Skeletal muscle satellite cell (primary cell): ENCODE data around the gene C2orf76.

Experiments used
- H3K27me3 ChIP-seq: 2 replicates; pipeline ENCODE4 v1.7.0; 2013; ENCODE audit warnings: low read length; ENCODE audit not compliant: control insufficient read depth, insufficient read depth
- H3K36me3 ChIP-seq: 2 replicates; pipeline ENCODE4 v1.7.0; 2013; ENCODE audit warnings: mild to moderate bottlenecking, control low read depth, low read length; ENCODE audit not compliant: insufficient read depth
- H3K4me1 ChIP-seq: 2 replicates; pipeline ENCODE4 v1.7.0; 2013; ENCODE audit warnings: low read length; ENCODE audit not compliant: control insufficient read depth, insufficient read depth
- H3K4me2 ChIP-seq: 2 replicates; pipeline ENCODE4 v1.7.0; 2013; ENCODE audit warnings: mild to moderate bottlenecking, low read length
- H3K4me3 ChIP-seq: 2 replicates; pipeline ENCODE4 v1.7.0; 2013; ENCODE audit warnings: low read length
- H3K9ac ChIP-seq: 2 replicates; pipeline ENCODE4 v1.7.0; 2013; ENCODE audit warnings: mild to moderate bottlenecking, low read depth, low read length, moderate library complexity
- H3K9me3 ChIP-seq: replicated peaks from 2 replicates; pipeline ENCODE4 v1.7.0; 2013; ENCODE audit warnings: mild to moderate bottlenecking, control low read depth, low read length

C2orf76 gene

DNA sequence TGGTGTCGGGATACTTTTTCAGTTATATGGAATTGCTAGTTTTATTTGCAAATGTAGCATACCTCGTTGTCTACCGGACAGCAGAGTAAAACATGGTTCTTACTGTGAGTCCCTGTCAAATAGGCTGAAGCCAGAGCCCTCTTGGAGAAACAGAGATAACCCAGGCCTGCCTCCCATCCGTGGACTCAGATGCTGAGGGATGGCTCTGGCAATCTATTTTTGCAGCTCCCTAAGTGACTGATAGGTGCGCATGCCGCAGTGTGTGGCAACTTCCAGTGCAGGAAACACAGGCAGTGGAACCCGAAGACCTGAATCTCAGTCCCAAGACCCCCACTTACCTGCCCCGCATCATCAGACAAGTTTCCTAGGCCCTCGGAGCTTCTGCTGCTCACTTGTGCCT, 109.4 kb downstream of the C2orf76 start:
- H3K9ac ChIP-seq: no peak overlapping the region
- H3K4me3 ChIP-seq: no peak overlapping the region
- H3K27me3 ChIP-seq: no peaks in the 10 kb centered on the region
- peaks cover 21% of the 10 kb centered on the region for H3K36me3 ChIP-seq
- H3K4me1 ChIP-seq: peaks cover 48% of the 10 kb centered on the region
- H3K9me3 ChIP-seq: no peaks in the 10 kb centered on the region
- no peak overlapping the region for H3K4me2 ChIP-seq

GRCh38 chr2:119256582-119256921, 110.1 kb downstream of the C2orf76 start:
- no peaks in the 10 kb centered on the region for H3K9me3 ChIP-seq
- H3K9ac ChIP-seq: peak overlapping the region; percentile 60
- no peak overlapping the region for H3K4me3 ChIP-seq
- H3K4me2 ChIP-seq: peak overlapping the region; percentile 37
- peaks cover 22% of the 10 kb centered on the region for H3K36me3 ChIP-seq
- H3K27me3 ChIP-seq: no peaks in the 10 kb centered on the region
- H3K4me1 ChIP-seq: peaks cover 55% of the 10 kb centered on the region

DNA sequence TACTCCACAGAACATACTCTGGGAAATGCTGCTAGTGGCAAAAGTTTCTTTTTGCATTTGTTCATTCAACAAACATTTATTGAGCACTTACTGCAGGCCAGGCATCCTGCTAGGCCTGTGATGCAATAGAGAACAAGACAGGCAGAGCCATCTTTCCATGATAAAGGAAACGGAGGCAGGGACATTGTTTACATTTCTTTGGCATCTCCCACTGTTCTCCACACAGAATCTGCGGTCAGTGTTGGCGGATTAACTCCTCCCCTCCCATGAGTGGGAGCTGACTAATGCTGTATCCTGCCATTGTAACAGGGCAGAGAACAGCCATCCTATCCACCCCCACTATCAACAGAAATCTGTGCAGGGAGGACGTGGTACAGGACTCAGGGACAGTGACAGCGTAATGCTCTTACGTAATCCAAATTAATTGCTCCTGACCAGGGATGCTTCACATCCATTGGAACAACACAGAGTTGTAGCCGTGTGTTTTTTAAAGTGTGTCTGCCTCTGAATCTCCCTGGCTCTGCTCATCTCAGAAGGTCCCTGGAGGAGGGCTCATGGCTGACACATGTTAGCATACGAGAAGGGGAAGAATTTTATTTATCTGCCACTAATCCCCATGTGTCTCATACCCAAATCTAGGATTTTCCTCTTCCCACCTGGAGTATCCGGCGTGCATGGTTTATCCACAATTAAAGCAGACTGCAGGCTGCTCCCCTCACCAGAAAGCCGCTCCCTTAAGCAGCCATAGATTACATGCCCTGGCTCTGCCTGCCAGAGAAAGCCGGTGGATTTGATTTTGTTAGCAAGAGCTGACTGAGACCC, 110.7 kb downstream of the C2orf76 start:
- peak overlapping the region; percentile 18 for H3K4me3 ChIP-seq
- H3K9ac ChIP-seq: peak overlapping the region; percentile 60
- peaks cover 59% of the 10 kb centered on the region for H3K4me1 ChIP-seq

DNA sequence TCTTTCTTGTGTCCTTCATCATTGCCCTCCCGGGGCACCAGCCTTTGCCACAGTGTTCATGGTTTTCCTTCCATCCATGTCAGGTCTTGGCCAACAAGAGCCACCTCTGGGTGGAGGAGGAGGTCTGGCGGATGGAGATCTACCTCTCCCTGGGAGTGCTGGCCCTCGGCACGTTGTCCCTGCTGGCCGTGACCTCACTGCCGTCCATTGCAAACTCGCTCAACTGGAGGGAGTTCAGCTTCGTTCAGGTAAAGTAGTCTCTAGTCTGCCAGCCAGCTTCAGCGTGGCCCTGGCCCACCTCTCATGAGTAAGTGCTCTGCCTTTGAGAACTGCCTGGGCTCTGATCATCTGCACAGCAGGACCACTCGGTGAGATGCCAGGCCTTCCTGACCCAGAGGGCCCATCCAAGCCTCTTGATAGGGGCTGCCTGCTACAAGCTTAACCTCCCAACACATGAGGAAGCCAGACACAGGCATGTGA, 112.0 kb downstream of the C2orf76 start:
- Histone ChIP-seq H3K4me2 (no peak overlapping the region), H3K9ac (no peak overlapping the region), H3K4me1 (peaks cover 60% of the 10 kb centered on the region), H3K27me3 (no peaks in the 10 kb centered on the region), H3K9me3 (no peaks in the 10 kb centered on the region), H3K36me3 (peaks cover 41% of the 10 kb centered on the region), H3K4me3 (no peak overlapping the region)

More for the DNA sequence above, 110.7 kb downstream of the C2orf76 start:
- peaks cover 28% of the 10 kb centered on the region for H3K36me3 ChIP-seq
- H3K4me2 ChIP-seq: peak overlapping the region; percentile 37
- no peaks in the 10 kb centered on the region for H3K27me3 ChIP-seq
- no peaks in the 10 kb centered on the region for H3K9me3 ChIP-seq

DNA sequence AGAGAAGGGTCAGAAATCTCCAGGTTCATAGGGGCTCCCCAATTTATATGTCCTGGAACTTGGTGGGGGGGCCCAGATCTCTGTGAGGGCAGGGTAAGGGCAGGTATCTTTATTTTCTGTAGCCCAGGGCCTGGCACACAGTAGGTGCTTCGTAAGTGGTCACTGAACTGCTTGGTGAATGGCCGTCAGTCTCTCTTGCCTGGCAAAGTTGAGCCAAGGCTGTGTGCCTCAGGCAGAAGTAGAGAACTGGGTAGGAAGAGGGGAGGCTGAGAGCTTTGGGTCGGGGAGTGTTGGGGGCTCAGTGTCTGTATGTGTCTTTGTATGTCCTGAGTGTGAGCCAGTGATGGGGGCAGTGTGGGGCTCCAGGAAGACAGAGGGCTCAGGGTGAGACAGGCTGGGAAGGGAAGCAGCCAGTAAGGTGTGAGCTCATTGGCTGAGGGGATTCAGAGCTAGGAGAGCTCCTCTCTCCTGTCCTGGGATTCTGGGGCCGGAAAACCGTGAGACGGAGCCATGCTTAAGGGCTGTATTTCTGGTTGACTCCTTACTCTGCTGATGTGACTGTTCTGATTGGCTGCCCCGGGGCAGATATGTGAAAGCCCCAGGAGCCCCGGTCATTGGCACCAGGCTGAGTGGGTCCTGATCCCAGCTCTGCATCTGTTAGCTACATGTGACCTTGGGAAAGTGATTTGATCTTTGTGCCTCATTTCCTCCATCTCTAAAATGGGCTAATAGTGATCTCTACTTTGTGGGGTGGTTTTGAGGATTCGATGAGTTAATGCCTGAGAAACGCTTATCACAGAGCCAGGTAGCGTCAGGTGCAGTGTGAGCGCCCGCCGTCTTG, 112.7 kb downstream of the C2orf76 start:
- peak overlapping the region; percentile 39 for H3K4me3 ChIP-seq
- H3K4me1 ChIP-seq: peaks cover 66% of the 10 kb centered on the region
- peaks cover 46% of the 10 kb centered on the region for H3K36me3 ChIP-seq
- H3K4me2 ChIP-seq: peak overlapping the region; percentile 74
- H3K27me3 ChIP-seq: no peaks in the 10 kb centered on the region
- H3K9ac ChIP-seq: peak overlapping the region; percentile 79
- H3K9me3 ChIP-seq: no peaks in the 10 kb centered on the region

DNA sequence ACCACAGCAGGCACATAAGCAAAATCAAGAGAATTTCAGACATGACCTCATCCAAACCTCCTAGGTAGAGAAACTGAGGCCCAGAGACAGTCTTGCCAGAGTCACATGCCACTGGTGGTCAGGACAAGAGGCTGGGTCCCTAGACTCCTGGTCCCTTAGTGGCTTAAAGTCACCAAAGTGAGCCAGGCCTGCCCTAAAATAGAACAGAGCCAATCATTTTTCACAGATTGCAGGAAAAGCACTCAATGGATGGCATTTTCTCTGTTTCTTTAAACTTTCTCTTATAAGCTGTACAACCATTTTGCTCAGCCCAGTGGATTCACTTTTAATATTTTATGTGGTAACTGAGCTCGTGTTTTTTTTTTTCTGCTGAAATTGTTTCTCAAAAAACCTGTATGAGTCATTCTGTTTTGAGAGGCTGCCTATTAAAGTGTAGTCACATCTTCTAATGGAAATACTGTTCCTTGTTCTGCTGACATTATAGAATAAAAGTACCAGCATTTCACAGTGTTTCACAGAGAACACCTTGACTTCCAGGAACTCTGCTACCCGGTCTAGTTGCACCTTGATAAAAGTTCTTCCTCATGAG, 113.4 kb downstream of the C2orf76 start:
- Histone ChIP-seq H3K9ac (peak overlapping the region; percentile 79), H3K4me1 (peaks cover 74% of the 10 kb centered on the region), H3K4me2 (peak overlapping the region; percentile 74), H3K27me3 (no peaks in the 10 kb centered on the region), H3K4me3 (peak overlapping the region; percentile 39), H3K9me3 (no peaks in the 10 kb centered on the region), H3K36me3 (peaks cover 46% of the 10 kb centered on the region)
